ENCODE measurements around the gene FMNL1. TPM values are rescaled to one million over a fixed set of nuclear protein-coding genes. Genes with fewer than 3 reads are reported as not detected.

FMNL1 gene
- total RNA-seq, 4 donors from 2014 or later, result 0.22 to 5.2 (median 3.0) TPM

DNA sequence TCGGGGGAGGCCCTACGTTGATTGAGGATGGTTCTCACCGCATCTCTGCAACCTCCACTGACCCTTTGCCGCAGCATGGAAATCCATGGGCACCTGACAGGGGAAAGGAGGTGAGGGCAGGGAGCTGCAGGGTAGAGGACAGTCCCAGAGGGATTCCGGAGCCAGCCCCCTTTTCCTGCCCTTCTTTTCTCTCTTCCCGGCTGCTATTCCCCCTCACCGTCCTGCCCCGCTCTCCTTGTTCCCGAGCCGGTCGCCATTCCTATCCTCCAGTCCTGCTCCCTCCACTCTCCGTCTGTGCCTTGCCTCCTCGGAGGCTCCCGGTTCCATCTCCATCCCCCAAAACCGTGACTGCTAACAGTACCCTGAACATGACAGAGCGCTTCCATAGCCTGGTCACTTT lies 35.4 kb downstream of the FMNL1 start:
- in situ Hi-C loops (cut with MboI; ENCODE audit: low sequenced_read_pairs in 4 of 4), result no loop called here
- H3K27ac ChIP-seq, result no peak overlapping the region
- no peak for ATAC-seq
- DNase-seq, result no peak
- H3K4me1 ChIP-seq, result peaks cover 18 to 21% of the 10 kb centered on the region in 2 donors
- no peaks in the 10 kb centered on the region for H3K9me3 ChIP-seq
- intact Hi-C loops (cut with DNase I; ENCODE audit: low total_unique reads), result no loop called here
- H3K27me3 ChIP-seq, result no peaks in the 10 kb centered on the region
- H3K36me3 ChIP-seq, result no peaks in the 10 kb centered on the region
- TF ChIP-seq POLR2A (IDR thresholded peaks at IDR 0.05), result no peak
- TF ChIP-seq, protein P1, sequence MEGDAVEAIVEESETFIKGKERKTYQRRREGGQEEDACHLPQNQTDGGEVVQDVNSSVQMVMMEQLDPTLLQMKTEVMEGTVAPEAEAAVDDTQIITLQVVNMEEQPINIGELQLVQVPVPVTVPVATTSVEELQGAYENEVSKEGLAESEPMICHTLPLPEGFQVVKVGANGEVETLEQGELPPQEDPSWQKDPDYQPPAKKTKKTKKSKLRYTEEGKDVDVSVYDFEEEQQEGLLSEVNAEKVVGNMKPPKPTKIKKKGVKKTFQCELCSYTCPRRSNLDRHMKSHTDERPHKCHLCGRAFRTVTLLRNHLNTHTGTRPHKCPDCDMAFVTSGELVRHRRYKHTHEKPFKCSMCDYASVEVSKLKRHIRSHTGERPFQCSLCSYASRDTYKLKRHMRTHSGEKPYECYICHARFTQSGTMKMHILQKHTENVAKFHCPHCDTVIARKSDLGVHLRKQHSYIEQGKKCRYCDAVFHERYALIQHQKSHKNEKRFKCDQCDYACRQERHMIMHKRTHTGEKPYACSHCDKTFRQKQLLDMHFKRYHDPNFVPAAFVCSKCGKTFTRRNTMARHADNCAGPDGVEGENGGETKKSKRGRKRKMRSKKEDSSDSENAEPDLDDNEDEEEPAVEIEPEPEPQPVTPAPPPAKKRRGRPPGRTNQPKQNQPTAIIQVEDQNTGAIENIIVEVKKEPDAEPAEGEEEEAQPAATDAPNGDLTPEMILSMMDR (IDR thresholded peaks at IDR 0.05 in 4 of 5, conservative IDR thresholded peaks at IDR 0.05 in 1 of 5), result no peak
- H3K4me3 ChIP-seq, result no peak overlapping the region

DNA sequence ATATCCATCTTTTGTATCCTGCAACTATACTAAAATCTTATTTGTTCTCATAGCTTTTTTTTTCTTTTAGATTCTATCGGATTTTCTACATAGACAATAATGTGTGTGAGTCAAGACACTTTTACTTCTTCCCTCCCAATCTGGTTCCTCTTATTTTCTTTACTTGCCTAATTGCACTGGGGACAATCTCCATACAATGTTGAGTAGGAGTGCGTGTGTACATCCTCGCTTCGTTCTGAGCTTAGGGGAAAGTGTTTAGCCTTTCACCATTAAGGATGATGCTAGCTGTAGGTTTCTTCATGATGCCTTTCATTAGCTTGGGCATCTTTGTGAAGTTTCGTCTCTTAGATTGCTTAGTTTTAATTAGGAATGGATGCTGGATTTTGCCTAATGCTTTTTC lies 37.3 kb downstream of the FMNL1 start:
- no peak overlapping the region for H3K27ac ChIP-seq
- H3K9me3 ChIP-seq, result no peaks in the 10 kb centered on the region
- H3K27me3 ChIP-seq, result no peaks in the 10 kb centered on the region
- H3K4me3 ChIP-seq, result no peak overlapping the region
- no peak for TF ChIP-seq POLR2A (IDR thresholded peaks at IDR 0.05)
- TF ChIP-seq, protein P1 (IDR thresholded peaks at IDR 0.05 in 4 of 5, conservative IDR thresholded peaks at IDR 0.05 in 1 of 5), result no peak
- intact Hi-C loops (cut with DNase I; ENCODE audit: low total_unique reads) (no loop called here), in situ Hi-C loops (cut with MboI; ENCODE audit: low sequenced_read_pairs in 4 of 4) (no loop called here)
- DNase-seq, result no peak
- H3K4me1 ChIP-seq, result peaks cover 37 to 38% of the 10 kb centered on the region in 2 donors
- no peak for ATAC-seq
- H3K36me3 ChIP-seq, result peaks cover 0 to 1% of the 10 kb centered on the region in 2 donors

DNA sequence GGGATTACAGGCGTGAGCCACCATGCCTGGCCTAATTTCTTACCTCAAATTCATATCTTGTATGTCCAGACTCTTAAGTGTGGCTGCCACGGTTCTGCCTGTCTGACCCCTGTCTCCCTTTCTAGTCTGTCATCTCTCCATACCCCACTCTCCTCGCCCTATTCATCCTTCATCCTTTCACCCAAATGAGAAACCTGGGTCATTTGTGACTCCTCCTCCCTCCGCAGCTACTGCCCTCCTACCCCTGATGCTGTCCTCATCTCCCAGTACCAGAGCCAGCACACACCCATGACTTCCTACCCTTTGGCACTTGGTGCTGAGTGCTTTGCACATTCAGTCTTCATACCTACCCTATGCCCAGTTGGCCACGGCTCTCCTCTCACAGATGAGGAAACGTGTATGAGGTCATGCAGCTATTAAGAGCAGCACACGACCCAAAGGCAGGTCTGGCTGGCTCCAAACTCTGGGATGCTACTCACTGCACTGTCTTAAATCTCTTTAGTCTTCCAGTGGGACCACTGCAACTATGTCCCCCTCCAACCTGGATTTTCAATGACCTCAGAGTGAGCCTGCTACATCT lies 38.6 kb downstream of the FMNL1 start:
- Histone ChIP-seq H3K9me3 (no peaks in the 10 kb centered on the region), H3K36me3 (peaks cover 0 to 11% of the 10 kb centered on the region in 2 donors), H3K27me3 (no peaks in the 10 kb centered on the region), H3K27ac (peak overlapping the region; percentile 70 to 85 (median 75)), H3K4me1 (peaks cover 44 to 50% of the 10 kb centered on the region in 2 donors), H3K4me3 (no peak overlapping the region)
- DNase-seq (peak; percentile 87 to 97), ATAC-seq (peak; percentile 91 to 93)
- in situ Hi-C loops (cut with MboI; ENCODE audit: low sequenced_read_pairs in 4 of 4), result no loop called here
- intact Hi-C loops (cut with DNase I; ENCODE audit: low total_unique reads), result loop anchor here (1.0 kb wide), 1 partner anchor 57 kb away; the partner anchor contains the start of gene MAP3K14
- no peak for TF ChIP-seq POLR2A (IDR thresholded peaks at IDR 0.05)
- TF ChIP-seq, protein P1 (IDR thresholded peaks at IDR 0.05 in 4 of 5, conservative IDR thresholded peaks at IDR 0.05 in 1 of 5), result no peak

DNA sequence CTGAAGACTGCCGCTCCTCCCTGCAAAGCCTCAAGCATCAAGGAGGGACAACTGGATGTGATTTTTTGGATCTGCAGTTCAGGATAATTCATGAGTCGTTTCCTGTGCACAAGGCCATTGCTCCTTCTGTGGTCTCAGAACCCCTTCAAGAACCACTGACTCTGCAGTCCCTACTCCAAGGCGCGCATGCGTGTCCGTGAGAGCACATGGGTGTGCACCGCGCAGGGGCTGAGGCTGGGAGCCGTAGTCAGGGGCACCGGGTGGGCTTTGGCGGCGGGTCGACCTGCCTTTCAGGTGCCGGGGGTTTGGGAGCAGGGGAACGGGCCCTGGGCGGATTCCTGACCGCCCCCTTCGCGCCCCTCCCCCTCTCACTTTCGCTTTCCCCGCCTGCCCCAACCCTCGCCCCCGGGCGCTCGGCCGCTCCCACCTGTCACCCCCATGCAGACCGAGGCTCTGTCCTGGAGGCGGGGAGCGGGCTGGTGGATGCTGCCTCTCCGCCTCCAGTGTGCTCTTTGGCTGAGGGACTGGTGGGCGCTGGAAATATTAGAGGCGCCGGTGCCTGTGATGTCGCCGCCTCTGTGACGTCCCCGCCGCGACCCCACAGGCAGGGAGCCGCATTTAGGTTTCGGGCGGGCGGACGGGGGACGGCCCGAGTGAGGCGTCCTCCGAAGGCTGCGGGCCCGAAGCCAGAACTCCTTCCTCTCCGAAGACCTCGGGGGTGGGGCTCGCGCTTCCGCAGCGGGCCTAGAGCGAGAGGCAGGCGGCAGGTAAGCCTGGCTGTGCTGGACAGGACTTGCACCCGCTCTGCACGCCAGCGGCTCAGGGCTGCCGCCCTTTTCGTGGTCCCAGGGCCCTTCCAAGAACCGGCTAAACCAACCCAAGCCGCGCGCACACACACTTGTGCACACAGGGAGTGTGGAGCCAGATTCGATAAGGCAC lies 40.2 kb downstream of the FMNL1 start, which contains the start of gene SPATA32:
TSS of gene SPATA32 (minus strand) at position 518 of the 939 bp plus-strand sequence. CDS start at position 440, 78 bp downstream.
- ATAC-seq (no peak), DNase-seq (peak in 1 of 2 donors; percentile 26)
- no peak for TF ChIP-seq POLR2A (IDR thresholded peaks at IDR 0.05)
- TF ChIP-seq, protein P1 (IDR thresholded peaks at IDR 0.05 in 4 of 5, conservative IDR thresholded peaks at IDR 0.05 in 1 of 5), result no peak
- Histone ChIP-seq H3K9me3 (no peaks in the 10 kb centered on the region), H3K27me3 (no peaks in the 10 kb centered on the region), H3K36me3 (peaks cover 0 to 15% of the 10 kb centered on the region in 2 donors), H3K4me1 (peaks cover 50 to 62% of the 10 kb centered on the region in 2 donors), H3K27ac (peak within 1 kb of the TSS; percentile 75 to 85 (median 79)), H3K4me3 (peak within 1 kb of the TSS; percentile 58 to 76 (median 60))
- in situ Hi-C loops (cut with MboI; ENCODE audit: low sequenced_read_pairs in 4 of 4) (no loop called here), intact Hi-C loops (cut with DNase I; ENCODE audit: low total_unique reads) (no loop called here)
